CD4-positive, alpha-beta memory T cell (primary cell): Measurements from ENCODE around the gene SORL1. TPM values are rescaled to one million over a fixed set of nuclear protein-coding genes. Genes with fewer than 3 reads are reported as not detected.

Experiments used
- CTCF ChIA-PET: fragments of 350-600 bp; sonication (Branson Sonifier 250); formaldehyde crosslinking; loops from one replicate; lab custom pipeline; 2021; ENCODE audit warnings: inconsistent platforms; ENCODE audit not compliant: partially characterized antibody; lab: Charles Lee
- POLR2A ChIA-PET: fragments of 350-600 bp; sonication (Branson Sonifier 250); formaldehyde crosslinking; loops from one replicate; lab custom pipeline; 2021; ENCODE audit not compliant: partially characterized antibody; lab: Charles Lee
- DNase-seq, 5 donors: peaks; one replicate each; pipeline versions ENCODE4 v3.0.0 to v3.0.0-alpha.2; 2020 to 2022; ENCODE audit warnings: mixed read lengths in 1 of 5
- H3K27ac ChIP-seq: one replicate; pipeline ENCODE4 v1.7.0; 2013; ENCODE audit warnings: low read depth, low read length
- H3K27me3 ChIP-seq: 2 replicates; pipeline ENCODE4 v1.7.0; 2013; ENCODE audit warnings: mild to moderate bottlenecking, low read length, moderate library complexity; ENCODE audit not compliant: insufficient read depth
- H3K36me3 ChIP-seq: 2 replicates; pipeline ENCODE4 v1.7.0; 2013; ENCODE audit warnings: mild to moderate bottlenecking, low read length, moderate library complexity; ENCODE audit not compliant: insufficient read depth
- H3K4me1 ChIP-seq: 2 replicates; pipeline ENCODE4 v1.7.0; 2013; ENCODE audit warnings: mild to moderate bottlenecking, low read length, moderate library complexity; ENCODE audit not compliant: insufficient read depth
- H3K4me3 ChIP-seq, 2 donors: one replicate each; pipeline ENCODE4 v1.7.0; 2013; ENCODE audit warnings: low read length in 2 of 2, mild to moderate bottlenecking in 1 of 2
- H3K9me3 ChIP-seq, 2 donors: one replicate each; pipeline ENCODE4 v1.7.0; 2013; ENCODE audit warnings: low read length in 2 of 2, control low read depth in 1 of 2; ENCODE audit not compliant: control insufficient read depth in 1 of 2
- H3K27ac Mint-ChIP-seq, 7 donors: one replicate each; pipeline ENCODE4 v1.8.0; 2020 to 2021; ENCODE audit warnings: mixed read lengths in 7 of 7, mild to moderate bottlenecking in 6 of 7, inconsistent platforms in 3 of 7, moderate library complexity in 3 of 7
- H3K27me3 Mint-ChIP-seq, 2 donors: one replicate each; pipeline ENCODE4 v1.8.0; 2020 to 2021; ENCODE audit warnings: mixed read lengths in 2 of 2
- H3K36me3 Mint-ChIP-seq, 2 donors: one replicate each; pipeline ENCODE4 v1.8.0; 2020 to 2021; ENCODE audit warnings: mixed read lengths in 2 of 2, inconsistent platforms in 1 of 2, mild to moderate bottlenecking in 1 of 2
- H3K4me1 Mint-ChIP-seq, 4 donors: one replicate each; pipeline ENCODE4 v1.8.0; 2020 to 2021; ENCODE audit warnings: mixed read lengths in 4 of 4, mild to moderate bottlenecking in 1 of 4
- H3K4me3 Mint-ChIP-seq, 8 donors: one replicate each; pipeline ENCODE4 v1.8.0; 2020 to 2021; ENCODE audit warnings: mixed read lengths in 8 of 8, mild to moderate bottlenecking in 7 of 8, moderate library complexity in 6 of 8, inconsistent platforms in 3 of 8
- H3K9me3 Mint-ChIP-seq, 8 donors: one replicate each; pipeline ENCODE4 v1.8.0; 2020 to 2021; ENCODE audit warnings: mixed read lengths in 8 of 8, mild to moderate bottlenecking in 5 of 8, inconsistent platforms in 3 of 8, moderate library complexity in 1 of 8
- intact Hi-C: fragments of 100-400 bp; cut with micrococcal nuclease; formaldehyde crosslinking; loops from one replicate; pipeline ENCODE4 v1.15.1; 2023
- polyA plus RNA-seq, 2 donors: library from polyadenylated mRNA; unstranded; fragments of 300-500 nt; fragmentation: Illumina TruSeq; gene quantifications; one replicate each; pipeline ENCODE4 v1.2.3, GENCODE V29; 2021
- total RNA-seq, 2 experiments: library from RNA; stranded (reverse); gene quantifications; one replicate each; pipeline ENCODE4 v1.2.3, GENCODE V29; 2021

Gene SORL1
- total and polyA plus RNA-seq, 4 experiments from 2014 or later = 159 to 660 (median 446) TPM

DNA sequence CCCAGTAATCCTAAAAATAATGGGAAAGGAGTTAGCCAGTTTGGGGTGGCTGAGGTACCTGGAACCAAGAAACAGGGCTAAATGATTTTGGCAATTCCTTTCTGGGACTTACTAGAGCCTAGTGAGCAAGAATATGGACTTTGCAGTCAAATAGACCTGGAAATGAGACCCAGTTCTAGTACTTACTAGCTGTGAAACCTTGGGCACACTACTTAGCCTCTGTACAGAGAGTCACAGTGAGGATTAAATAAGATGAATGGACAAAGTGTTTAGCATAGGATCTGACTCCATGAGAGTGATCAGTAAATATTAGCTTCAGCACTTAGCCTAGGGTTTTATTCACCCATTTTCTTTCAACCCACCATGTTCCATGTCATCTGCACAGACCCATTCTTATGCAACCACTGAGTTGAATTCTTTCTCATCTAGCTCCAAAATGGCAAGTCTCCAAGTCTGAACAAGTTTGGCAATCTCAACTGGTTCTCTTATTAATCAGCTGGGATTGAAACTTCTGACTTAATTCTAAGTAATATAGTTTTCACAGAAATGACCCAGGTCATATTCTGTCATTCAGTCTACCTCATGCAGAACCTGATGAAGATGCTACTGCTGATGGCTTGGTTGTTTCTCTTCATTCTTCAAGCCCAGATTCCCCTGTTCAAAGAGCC is 15.0 kb upstream of the SORL1 start:
- H3K36me3 Mint-ChIP-seq = peaks cover 6 to 36% of the 10 kb centered on the region in 2 donors
- Histone ChIP-seq H3K4me1 (peaks cover 21% of the 10 kb centered on the region), H3K27ac (no peak overlapping the region), H3K4me3 (no peak overlapping the region), H3K9me3 (no peaks in the 10 kb centered on the region), H3K27me3 (no peaks in the 10 kb centered on the region), H3K36me3 (no peaks in the 10 kb centered on the region)
- intact Hi-C loops = no loop called here
- ChIA-PET POLR2A (interaction anchor here (0.8 to 7.2 kb wide), 4 partner anchors 14 to 27 kb away, joined by 3 to 67 read pairs (median 4); partner anchors contain the start of genes SORL1 and SORL1-AS1), CTCF (no interaction called here)
- peaks cover 15 to 59% (median 35%) of the 10 kb centered on the region in 4 donors for H3K4me1 Mint-ChIP-seq
- no peaks in the 10 kb centered on the region for H3K27me3 Mint-ChIP-seq
- no peak overlapping the region for H3K4me3 Mint-ChIP-seq
- H3K9me3 Mint-ChIP-seq = no peaks in the 10 kb centered on the region
- peak overlapping the region in 1 of 7 donors; percentile 7 for H3K27ac Mint-ChIP-seq
- DNase-seq = no peak

DNA sequence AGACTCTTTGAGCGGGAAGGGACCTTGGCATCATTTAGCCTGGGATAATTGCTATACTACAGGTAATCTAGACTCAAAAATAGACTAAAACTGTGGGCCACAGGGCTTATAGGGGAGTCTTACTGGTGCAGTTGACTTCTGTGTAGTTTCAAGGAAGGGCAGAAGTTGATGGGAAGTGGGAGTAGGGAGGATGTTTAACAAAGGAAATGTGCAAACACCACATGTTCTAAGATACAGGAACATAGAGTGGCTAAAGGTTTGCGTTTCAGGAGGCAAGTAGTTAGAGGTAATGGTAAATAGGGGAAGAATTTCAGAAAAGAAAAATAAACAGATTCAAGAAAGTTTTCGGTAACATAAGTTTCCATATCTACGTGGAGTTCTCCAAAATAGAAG is 14.4 kb upstream of the SORL1 start:
- ChIA-PET POLR2A (interaction anchor here (0.8 to 7.2 kb wide), 4 partner anchors 13 to 26 kb away, joined by 3 to 67 read pairs (median 4); partner anchors contain the start of genes SORL1 and SORL1-AS1), CTCF (no interaction called here)
- no peak overlapping the region for H3K4me3 ChIP-seq
- H3K36me3 ChIP-seq = no peaks in the 10 kb centered on the region
- Mint-ChIP-seq H3K27ac (peak overlapping the region in 2 of 7 donors; percentile 7 to 57), H3K4me1 (peaks cover 15 to 60% (median 35%) of the 10 kb centered on the region in 4 donors), H3K4me3 (no peak overlapping the region), H3K9me3 (no peaks in the 10 kb centered on the region), H3K36me3 (peaks cover 6 to 36% of the 10 kb centered on the region in 2 donors), H3K27me3 (no peaks in the 10 kb centered on the region)
- intact Hi-C loops = no loop called here
- no peaks in the 10 kb centered on the region for H3K27me3 ChIP-seq
- H3K27ac ChIP-seq = no peak overlapping the region
- DNase-seq = no peak
- H3K4me1 ChIP-seq = peaks cover 21% of the 10 kb centered on the region
- H3K9me3 ChIP-seq = no peaks in the 10 kb centered on the region

DNA sequence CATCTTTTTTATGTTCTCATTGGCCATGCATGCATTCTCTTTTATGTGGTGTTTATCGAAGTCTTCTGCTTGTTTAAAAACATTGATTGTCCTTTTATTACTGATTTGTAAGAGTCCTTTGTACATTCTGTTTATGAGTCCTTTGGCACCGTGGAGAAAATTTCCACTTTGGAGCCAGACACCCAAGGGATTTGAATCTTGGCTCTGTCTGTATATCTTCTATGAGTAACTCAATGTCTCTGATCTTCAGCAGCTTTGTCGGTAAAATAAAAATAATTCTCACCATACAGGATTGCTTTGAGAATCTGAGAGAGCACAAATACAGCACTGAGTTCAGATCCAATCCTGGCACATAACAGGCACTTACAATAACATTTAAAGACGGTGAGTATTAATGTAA is 12.8 kb upstream of the SORL1 start:
- intact Hi-C loops = no loop called here
- Mint-ChIP-seq H3K4me3 (no peak overlapping the region), H3K4me1 (peaks cover 18 to 67% (median 42%) of the 10 kb centered on the region in 4 donors), H3K27me3 (no peaks in the 10 kb centered on the region), H3K27ac (peak overlapping the region in 1 of 7 donors; percentile 50), H3K9me3 (no peaks in the 10 kb centered on the region), H3K36me3 (peaks cover 20 to 48% of the 10 kb centered on the region in 2 donors)
- Histone ChIP-seq H3K27ac (no peak overlapping the region), H3K36me3 (peaks cover 2% of the 10 kb centered on the region), H3K9me3 (no peaks in the 10 kb centered on the region), H3K4me3 (no peak overlapping the region), H3K4me1 (peaks cover 30% of the 10 kb centered on the region), H3K27me3 (no peaks in the 10 kb centered on the region)
- ChIA-PET CTCF (no interaction called here), POLR2A (interaction anchor here (0.6 to 3.5 kb wide), 4 partner anchors 11 to 108 kb away, joined by 4 to 22 read pairs (median 6); no protein-coding TSS in a partner anchor)
- DNase-seq = no peak

DNA sequence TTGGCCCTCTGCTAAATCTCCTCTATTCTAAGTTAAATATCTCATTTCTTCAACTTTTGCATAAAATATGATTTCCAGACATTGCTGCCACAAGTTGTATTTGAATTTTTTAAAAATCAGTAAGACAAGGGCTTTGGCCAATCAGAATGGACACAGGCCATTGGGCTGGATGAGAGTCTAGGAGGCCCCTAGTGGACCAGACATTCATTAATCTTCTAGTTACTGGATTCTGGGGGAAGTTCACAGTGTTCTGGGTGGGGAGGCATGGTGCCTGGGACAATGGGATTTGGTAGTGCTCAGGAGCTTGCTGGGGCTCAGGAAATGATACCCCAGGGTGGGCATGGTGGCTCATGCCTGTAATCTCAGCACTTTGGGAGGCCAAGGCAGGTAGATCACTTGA is 12.4 kb upstream of the SORL1 start:
- H3K9me3 Mint-ChIP-seq = no peaks in the 10 kb centered on the region
- Histone ChIP-seq H3K9me3 (no peaks in the 10 kb centered on the region), H3K4me3 (no peak overlapping the region), H3K4me1 (peaks cover 34% of the 10 kb centered on the region), H3K27ac (no peak overlapping the region), H3K36me3 (peaks cover 6% of the 10 kb centered on the region), H3K27me3 (no peaks in the 10 kb centered on the region)
- no peak overlapping the region for H3K4me3 Mint-ChIP-seq
- peaks cover 20 to 69% (median 44%) of the 10 kb centered on the region in 4 donors for H3K4me1 Mint-ChIP-seq
- H3K27me3 Mint-ChIP-seq = no peaks in the 10 kb centered on the region
- ChIA-PET POLR2A (interaction anchor here (0.8 to 3.5 kb wide), 3 partner anchors 11 to 36 kb away, joined by 3 to 22 read pairs (median 6); no protein-coding TSS in a partner anchor), CTCF (interaction anchor here (1.2 kb wide), 1 partner anchor 10 kb away, joined by 5 read pairs; no protein-coding TSS in a partner anchor)
- peaks cover 25 to 52% of the 10 kb centered on the region in 2 donors for H3K36me3 Mint-ChIP-seq
- intact Hi-C loops = no loop called here
- DNase-seq = no peak
- H3K27ac Mint-ChIP-seq = peak overlapping the region in 2 of 7 donors; percentile 23 to 50

DNA sequence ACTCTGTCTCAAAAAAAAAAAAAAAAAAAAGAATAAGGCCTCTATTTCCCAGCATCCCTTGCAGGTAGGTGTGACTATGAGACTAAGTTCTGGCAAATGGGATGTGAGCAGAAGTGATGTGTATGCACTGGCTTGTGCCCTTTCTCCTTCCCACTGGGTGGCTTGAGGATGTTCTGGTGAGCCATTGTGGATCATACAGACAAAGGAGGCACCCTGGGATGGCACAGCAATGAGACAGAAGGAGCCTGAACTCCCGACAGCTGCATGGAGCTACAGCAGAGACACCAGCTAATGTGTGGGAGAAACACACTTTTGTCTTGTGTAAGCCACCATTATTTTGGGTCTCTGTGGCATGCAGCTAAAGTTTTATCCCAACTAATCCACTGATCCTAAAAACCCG is 10.6 kb upstream of the SORL1 start:
- ChIA-PET POLR2A (interaction anchor here (0.8 to 3.5 kb wide), 5 partner anchors 9 to 74 kb away, joined by 3 to 22 read pairs (median 7); no protein-coding TSS in a partner anchor), CTCF (interaction anchor here (1.2 to 1.9 kb wide), 4 partner anchors 10 to 55 kb away, joined by 3 to 9 read pairs (median 4); no protein-coding TSS in a partner anchor)
- Histone ChIP-seq H3K36me3 (peaks cover 6% of the 10 kb centered on the region), H3K4me1 (peaks cover 40% of the 10 kb centered on the region), H3K27me3 (no peaks in the 10 kb centered on the region), H3K27ac (no peak overlapping the region), H3K4me3 (no peak overlapping the region), H3K9me3 (no peaks in the 10 kb centered on the region)
- peaks cover 0 to 2% (median 0%) of the 10 kb centered on the region in 8 donors for H3K9me3 Mint-ChIP-seq
- H3K27me3 Mint-ChIP-seq = no peaks in the 10 kb centered on the region
- peak overlapping the region in 1 of 7 donors; percentile 62 for H3K27ac Mint-ChIP-seq
- intact Hi-C loops = no loop called here
- H3K36me3 Mint-ChIP-seq = peaks cover 37 to 61% of the 10 kb centered on the region in 2 donors
- peaks cover 20 to 69% (median 43%) of the 10 kb centered on the region in 4 donors for H3K4me1 Mint-ChIP-seq
- DNase-seq = no peak
- H3K4me3 Mint-ChIP-seq = no peak overlapping the region

DNA sequence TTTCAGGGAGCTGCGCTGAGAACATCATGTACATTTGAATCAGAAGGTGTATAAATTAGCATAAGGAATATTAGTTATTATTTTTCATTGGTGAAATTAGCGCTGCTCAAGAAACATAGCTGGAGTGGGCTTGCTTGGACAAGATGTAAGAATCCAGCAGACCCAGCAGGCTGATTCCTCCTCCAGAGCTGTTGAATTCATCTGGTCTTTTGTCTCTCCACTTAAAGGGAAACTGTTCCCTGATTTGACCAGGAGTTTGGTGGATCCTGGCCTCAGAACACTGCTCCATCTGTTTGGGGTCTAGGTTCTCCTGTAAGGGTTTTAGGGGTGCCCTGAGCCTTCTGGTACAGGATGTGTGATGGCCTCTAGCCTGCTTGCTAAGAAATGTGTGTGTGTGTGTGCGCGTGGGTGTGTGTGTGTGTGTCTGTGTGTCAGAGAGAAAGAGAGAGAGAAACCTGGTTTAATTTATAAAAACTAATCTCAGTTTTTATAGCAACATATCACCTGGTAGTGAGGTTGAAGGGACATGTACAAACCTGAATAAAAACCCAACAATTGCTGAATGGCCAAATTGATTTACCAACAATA is 8.3 kb upstream of the SORL1 start:
- H3K4me1 ChIP-seq = peaks cover 51% of the 10 kb centered on the region
- POLR2A ChIA-PET = interaction anchor here (0.6 to 1.6 kb wide), 7 partner anchors 8 to 37 kb away, joined by 3 to 8 read pairs (median 4); partner anchors contain the start of genes SORL1 and SORL1-AS1
- peaks cover 35 to 71% (median 48%) of the 10 kb centered on the region in 4 donors for H3K4me1 Mint-ChIP-seq
- peaks cover 6% of the 10 kb centered on the region for H3K36me3 ChIP-seq
- H3K27ac ChIP-seq = no peak overlapping the region
- peak overlapping the region in 3 of 8 donors; percentile 29 to 53 (median 39) for H3K4me3 Mint-ChIP-seq
- intact Hi-C loops = no loop called here
- peak overlapping the region in 6 of 7 donors; percentile 47 to 91 (median 68) for H3K27ac Mint-ChIP-seq
- no peak overlapping the region for H3K4me3 ChIP-seq
- H3K9me3 Mint-ChIP-seq = peaks cover 0 to 2% (median 0%) of the 10 kb centered on the region in 8 donors
- H3K36me3 Mint-ChIP-seq = peaks cover 57 to 70% of the 10 kb centered on the region in 2 donors
- H3K27me3 ChIP-seq = no peaks in the 10 kb centered on the region
- CTCF ChIA-PET = interaction anchor here (0.7 to 1.3 kb wide), 5 partner anchors 8 to 71 kb away, joined by 3 to 5 read pairs (median 3); partner anchors contain the start of gene SORL1
- no peaks in the 10 kb centered on the region for H3K9me3 ChIP-seq
- H3K27me3 Mint-ChIP-seq = no peaks in the 10 kb centered on the region
- no peak for DNase-seq
